Measurements from ENCODE around the gene AAK1.

Gene AAK1

DNA sequence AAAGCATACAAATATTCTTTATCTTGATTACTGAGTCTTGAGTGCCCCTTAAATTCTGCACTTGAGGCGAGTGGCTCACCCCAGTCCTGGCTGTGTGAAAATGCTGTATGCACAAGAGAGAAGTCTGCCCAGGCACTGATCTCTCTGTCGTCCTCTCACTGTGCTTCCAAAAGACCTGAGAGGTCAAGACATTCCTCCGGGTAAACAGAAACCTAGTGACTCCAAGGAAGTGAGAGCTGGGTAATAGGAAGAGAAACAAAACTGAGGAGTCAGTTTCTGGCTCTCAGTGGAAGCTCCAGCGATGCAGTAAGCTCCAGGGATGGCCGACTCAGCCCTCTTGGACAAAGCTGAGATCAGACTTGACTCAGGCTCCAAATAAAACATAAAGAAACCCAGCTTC is 70.9 kb downstream of the AAK1 start:
- POLR2A ChIA-PET, result no interaction called here

DNA sequence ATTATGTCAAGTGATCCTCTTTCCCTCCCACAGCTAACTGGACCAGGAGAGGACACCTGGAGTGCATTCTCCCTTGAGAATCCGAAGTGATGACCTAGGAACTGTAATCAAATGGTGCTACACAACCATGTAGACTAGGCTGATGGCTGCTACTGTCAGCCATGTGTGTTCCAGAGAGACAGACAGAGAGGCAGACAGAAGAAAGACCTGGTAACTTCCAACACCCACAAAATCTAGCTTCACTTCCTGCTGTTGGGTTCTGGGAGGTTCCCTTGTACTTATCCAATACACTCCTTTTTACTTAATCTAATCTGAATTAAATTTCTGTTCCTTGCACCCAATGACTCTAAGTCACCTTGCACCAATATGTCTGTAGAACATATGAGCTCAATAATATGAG is 72.3 kb downstream of the AAK1 start:
- ChIA-PET POLR2A (no interaction called here), CTCF (interaction anchor here (1.0 to 9.6 kb wide), 6 partner anchors 11 to 154 kb away, joined by 3 to 195 read pairs (median 6); no protein-coding TSS in a partner anchor)
- DNase-seq (ENCODE audit: extremely low spot score), result no peak
- no peak for TF ChIP-seq CTCF (IDR thresholded peaks at IDR 0.05; ENCODE audit: control extremely low read depth, extremely low read depth, low read depth, missing control alignments)

More for the DNA sequence above, 70.9 kb downstream of the AAK1 start:
- CTCF ChIA-PET, result interaction anchor here (1.4 to 2.7 kb wide), 7 partner anchors 8 to 244 kb away, joined by 3 to 44 read pairs (median 6); no protein-coding TSS in a partner anchor
- no peak for DNase-seq (ENCODE audit: extremely low spot score)
- TF ChIP-seq CTCF (IDR thresholded peaks at IDR 0.05; ENCODE audit: control extremely low read depth, extremely low read depth, low read depth, missing control alignments), result no peak

DNA sequence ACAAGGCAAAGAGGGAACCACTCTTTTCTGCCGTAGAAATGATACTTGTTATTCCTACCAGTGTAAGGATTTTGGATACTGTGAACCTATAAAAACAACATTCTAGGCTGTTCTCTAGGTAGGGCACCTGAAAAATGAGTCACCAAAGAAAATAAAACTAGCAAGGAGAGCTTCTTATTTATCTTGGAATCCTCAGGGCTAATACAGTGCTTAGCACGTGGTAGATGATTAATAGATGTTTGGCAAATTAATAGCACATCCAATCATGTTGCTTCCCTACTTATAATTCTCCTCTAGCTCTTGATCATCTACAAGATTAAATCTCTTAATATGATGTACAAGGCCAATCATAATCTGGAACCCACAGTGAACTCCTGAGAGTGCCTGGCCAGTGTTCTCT is 73.1 kb downstream of the AAK1 start:
- ChIA-PET CTCF (interaction anchor here (1.1 to 9.6 kb wide), 6 partner anchors 10 to 154 kb away, joined by 3 to 195 read pairs (median 6); no protein-coding TSS in a partner anchor), POLR2A (no interaction called here)
- no peak for TF ChIP-seq CTCF (IDR thresholded peaks at IDR 0.05; ENCODE audit: control extremely low read depth, extremely low read depth, low read depth, missing control alignments)
- no peak for DNase-seq (ENCODE audit: extremely low spot score)

GRCh38 chr2:69567909-69568300 is 75.6 kb downstream of the AAK1 start:
- CTCF ChIA-PET, result interaction anchor here (1.3 to 9.6 kb wide), 7 partner anchors 8 to 157 kb away, joined by 3 to 195 read pairs (median 6); partner anchors contain the start of gene AAK1
- no peak for TF ChIP-seq CTCF (IDR thresholded peaks at IDR 0.05; ENCODE audit: control extremely low read depth, extremely low read depth, low read depth, missing control alignments)
- no peak for DNase-seq (ENCODE audit: extremely low spot score)
- POLR2A ChIA-PET, result no interaction called here

GRCh38 chr2:69567157-69567908 is 76.2 kb downstream of the AAK1 start:
- ChIA-PET POLR2A (no interaction called here), CTCF (interaction anchor here (1.0 to 9.6 kb wide), 18 partner anchors 6 to 157 kb away, joined by 3 to 195 read pairs (median 12); partner anchors contain the start of genes AAK1 and NFU1)
- no peak for DNase-seq (ENCODE audit: extremely low spot score)
- no peak for TF ChIP-seq CTCF (IDR thresholded peaks at IDR 0.05; ENCODE audit: control extremely low read depth, extremely low read depth, low read depth, missing control alignments)

GRCh38 chr2:69566669-69567068 is 76.9 kb downstream of the AAK1 start:
- TF ChIP-seq CTCF (IDR thresholded peaks at IDR 0.05; ENCODE audit: control extremely low read depth, extremely low read depth, low read depth, missing control alignments), result no peak
- no peak for DNase-seq (ENCODE audit: extremely low spot score)
- ChIA-PET POLR2A (no interaction called here), CTCF (interaction anchor here (1.0 to 9.6 kb wide), 31 partner anchors 7 to 249 kb away, joined by 3 to 195 read pairs (median 12); partner anchors contain the start of genes AAK1 and NFU1)
